Fibroblast of mammary gland (primary cell): ENCODE results near the gene KRT4.

Source experiments
- DNase-seq: peaks from one replicate; pipeline ENCODE4 v3.0.0-alpha.2; 2010; ENCODE audit warnings: low read depth
- H3K4me3 ChIP-seq: 2 replicates; pipeline ENCODE4 v1.5.1; 2011; ENCODE audit warnings: low read depth, mild to moderate bottlenecking, low read length, moderate library complexity; ENCODE audit not compliant: control insufficient read depth
- TF ChIP-seq, protein P1 (sequence below): conservative IDR thresholded peaks from 2 replicates; pipeline ENCODE4 v1.5.1; 2011; ENCODE audit warnings: low read depth, low read length, inconsistent platforms; ENCODE audit not compliant: control insufficient read depth, insufficient read depth

KRT4 gene

DNA sequence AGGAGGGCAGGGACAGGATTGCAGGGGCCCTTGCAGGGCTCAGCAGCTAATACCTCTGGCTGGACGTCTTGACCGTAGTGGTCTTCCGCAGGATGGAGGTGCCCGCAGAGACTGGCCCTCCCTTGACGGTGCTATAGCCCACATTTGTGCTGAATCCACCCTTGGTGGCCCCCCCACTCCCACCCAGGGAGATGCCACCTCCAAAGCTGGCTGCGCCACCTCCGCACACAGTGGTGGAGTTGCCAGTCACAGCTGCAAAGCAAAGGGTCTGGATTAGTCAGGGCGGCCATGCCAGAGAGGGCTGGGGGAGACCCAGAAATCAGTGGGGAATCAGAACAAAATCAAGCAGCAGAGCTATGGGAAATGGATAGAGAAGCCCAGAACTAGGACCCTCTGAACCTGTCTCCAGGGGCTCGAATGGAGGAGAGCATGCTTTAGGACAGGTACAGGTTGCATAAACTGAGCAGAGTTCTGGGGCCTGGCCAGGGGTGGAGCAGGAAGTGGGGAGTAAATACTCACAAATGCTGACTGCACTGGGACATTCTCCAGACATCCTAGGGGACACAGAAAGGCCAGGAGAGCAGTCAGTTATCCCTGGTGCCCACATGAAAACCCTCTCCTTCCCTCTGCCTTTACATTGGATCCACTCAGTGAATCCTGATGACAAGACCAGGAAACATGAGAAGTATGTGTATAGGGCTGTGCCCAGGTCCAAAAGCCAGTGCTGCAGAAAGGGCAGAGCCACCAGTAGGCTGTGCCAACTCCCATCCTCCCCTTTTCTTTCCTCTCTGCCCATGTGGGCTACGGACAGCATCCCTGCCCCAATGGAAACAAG is 8.1 kb upstream of the KRT4 start:
- DNase-seq, result no peak
- H3K4me3 ChIP-seq, result no peak overlapping the region
- TF ChIP-seq, protein P1, sequence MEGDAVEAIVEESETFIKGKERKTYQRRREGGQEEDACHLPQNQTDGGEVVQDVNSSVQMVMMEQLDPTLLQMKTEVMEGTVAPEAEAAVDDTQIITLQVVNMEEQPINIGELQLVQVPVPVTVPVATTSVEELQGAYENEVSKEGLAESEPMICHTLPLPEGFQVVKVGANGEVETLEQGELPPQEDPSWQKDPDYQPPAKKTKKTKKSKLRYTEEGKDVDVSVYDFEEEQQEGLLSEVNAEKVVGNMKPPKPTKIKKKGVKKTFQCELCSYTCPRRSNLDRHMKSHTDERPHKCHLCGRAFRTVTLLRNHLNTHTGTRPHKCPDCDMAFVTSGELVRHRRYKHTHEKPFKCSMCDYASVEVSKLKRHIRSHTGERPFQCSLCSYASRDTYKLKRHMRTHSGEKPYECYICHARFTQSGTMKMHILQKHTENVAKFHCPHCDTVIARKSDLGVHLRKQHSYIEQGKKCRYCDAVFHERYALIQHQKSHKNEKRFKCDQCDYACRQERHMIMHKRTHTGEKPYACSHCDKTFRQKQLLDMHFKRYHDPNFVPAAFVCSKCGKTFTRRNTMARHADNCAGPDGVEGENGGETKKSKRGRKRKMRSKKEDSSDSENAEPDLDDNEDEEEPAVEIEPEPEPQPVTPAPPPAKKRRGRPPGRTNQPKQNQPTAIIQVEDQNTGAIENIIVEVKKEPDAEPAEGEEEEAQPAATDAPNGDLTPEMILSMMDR, result no peak

DNA sequence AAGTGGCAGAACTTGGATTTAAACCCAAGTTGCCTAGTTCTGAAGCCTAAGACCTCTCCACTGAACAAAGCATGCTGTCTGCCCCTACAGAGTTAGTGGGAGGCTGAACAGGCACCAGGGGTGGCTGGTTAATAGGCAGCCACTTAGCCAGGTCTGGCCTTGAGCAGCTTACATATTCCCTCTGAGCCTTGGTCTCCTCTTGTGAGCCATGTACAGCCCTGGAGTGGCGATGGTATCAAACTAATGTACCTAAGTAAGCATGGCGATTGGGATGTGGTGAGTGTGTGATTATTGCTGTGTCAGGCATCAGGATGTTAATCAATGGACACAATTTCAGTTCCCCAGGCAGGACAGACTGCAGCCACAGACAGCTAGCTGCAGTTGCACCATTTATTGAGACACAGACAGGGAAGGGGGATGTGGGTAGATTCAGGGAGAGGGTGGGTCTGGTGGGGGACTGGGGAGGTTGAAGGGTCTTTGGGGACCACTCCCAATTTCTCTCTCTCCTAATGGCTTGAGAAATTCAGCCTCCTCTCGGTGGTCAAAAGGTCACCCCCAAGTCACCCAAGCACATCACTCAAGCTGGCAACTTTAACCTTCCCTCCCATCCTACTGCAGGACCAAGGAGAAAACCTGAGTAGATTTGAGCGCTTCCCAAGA is 7.3 kb upstream of the KRT4 start:
- TF ChIP-seq, protein P1, result no peak

DNA sequence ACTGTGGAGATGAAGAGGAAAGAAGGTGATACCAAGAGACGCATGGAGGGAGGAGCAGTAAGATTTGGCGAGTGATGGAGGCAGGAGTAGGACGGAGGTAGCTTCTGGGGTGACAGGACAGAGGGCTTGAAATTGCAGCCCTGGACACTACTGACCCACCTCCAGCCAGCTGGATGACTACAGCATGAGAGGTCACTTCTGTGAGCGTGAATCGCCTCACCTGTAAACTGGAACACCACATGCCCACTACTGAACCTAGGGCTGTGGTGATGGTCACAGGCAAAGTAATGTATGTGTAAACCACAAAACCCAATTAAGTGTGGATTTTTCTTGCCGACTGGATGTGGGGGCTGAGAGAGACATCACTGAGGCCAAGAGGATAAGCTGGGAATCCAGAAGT is 6.6 kb upstream of the KRT4 start:
- H3K4me3 ChIP-seq, result no peak overlapping the region
- TF ChIP-seq, protein P1, result no peak
- no peak for DNase-seq

More for the DNA sequence above, 7.3 kb upstream of the KRT4 start:
- no peak for DNase-seq
- no peak overlapping the region for H3K4me3 ChIP-seq

- TF ChIP-seq, protein P1, result no peak
- no peak for DNase-seq
- no peak overlapping the region for H3K4me3 ChIP-seq
Observed at GRCh38 chr12:52819731-52820510, 6.0 kb upstream of the KRT4 start.

DNA sequence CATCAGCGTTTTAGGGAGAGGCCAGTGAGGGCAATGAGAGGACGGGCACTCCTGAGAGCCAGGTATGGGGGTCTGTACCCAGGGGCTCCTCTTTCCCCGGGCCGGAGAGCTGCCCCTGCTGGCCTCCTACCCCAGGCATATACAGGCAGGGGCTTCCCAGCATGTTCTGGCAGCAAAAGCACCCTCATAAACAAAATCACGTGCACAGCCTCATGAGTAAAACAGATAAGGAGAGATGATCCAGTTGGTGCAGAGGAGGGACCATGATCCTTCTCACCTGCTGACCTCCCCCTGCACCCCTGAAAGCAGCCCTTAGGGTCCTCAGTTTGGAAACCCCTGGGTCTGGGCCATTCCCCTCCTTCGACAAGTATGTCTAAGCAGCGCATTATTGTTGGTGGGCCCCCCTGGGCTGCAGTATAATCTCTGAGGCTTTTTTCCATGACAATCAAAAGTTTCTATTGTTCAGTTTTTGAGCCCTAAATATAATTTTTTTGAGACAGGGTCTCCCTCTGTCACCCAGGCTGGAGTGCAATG is 5.0 kb upstream of the KRT4 start:
- H3K4me3 ChIP-seq, result no peak overlapping the region
- DNase-seq, result no peak
- TF ChIP-seq, protein P1, result no peak

DNA sequence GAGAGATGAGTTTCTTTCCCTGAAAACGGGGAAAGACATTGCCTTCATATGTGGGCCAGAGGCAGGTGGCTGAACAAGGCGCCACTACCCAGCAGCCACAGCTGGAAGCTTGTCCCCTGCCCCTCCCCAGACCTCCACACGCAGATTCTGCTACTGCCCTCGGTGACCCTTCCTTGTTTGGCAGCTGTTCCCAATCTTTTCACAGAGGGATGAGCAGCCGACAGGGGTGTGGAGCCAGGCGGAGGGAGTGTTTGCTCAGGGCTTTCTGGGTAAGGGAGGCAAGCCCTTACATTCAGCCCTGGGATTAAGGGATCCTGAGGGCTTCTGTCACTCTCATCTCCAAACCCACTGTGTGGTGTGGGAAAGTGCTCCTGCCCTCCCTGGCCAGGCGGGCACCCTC is 4.5 kb upstream of the KRT4 start:
- TF ChIP-seq, protein P1, result no peak
- DNase-seq, result no peak
- no peak overlapping the region for H3K4me3 ChIP-seq
